T-helper 1 cell treated with Interleukin-12 subunit alpha and Interleukin-12 subunit beta and Interleukin-4 antibody, amounts not matched to agents 30 μg/mL and 1 μg/mL, for 36 hours (primary cell): ENCODE results near the gene ADAMTS17.

Experiments
- H3K27ac Mint-ChIP-seq: one replicate; pipeline ENCODE4 v1.8.0; 2021; ENCODE audit warnings: mild to moderate bottlenecking, mixed read lengths
- H3K27me3 Mint-ChIP-seq: one replicate; pipeline ENCODE4 v1.8.0; 2021; ENCODE audit warnings: low read depth, mixed read lengths
- H3K36me3 Mint-ChIP-seq: one replicate; pipeline ENCODE4 v1.8.0; 2021; ENCODE audit warnings: low read depth, mixed read lengths
- H3K4me1 Mint-ChIP-seq: one replicate; pipeline ENCODE4 v1.8.0; 2021; ENCODE audit warnings: low read depth, mixed read lengths
- H3K4me3 Mint-ChIP-seq: one replicate; pipeline ENCODE4 v1.8.0; 2021; ENCODE audit warnings: mild to moderate bottlenecking, moderate library complexity, mixed read lengths
- H3K9me3 Mint-ChIP-seq: one replicate; pipeline ENCODE4 v1.8.0; 2021; ENCODE audit warnings: mixed read lengths

Gene ADAMTS17

GRCh38 chr15:100171411-100171810 is 170.4 kb downstream of the ADAMTS17 start:
- peaks cover 9% of the 10 kb centered on the region for H3K27me3 Mint-ChIP-seq
- no peaks in the 10 kb centered on the region for H3K36me3 Mint-ChIP-seq
- H3K4me3 Mint-ChIP-seq, result no peak overlapping the region
- no peak overlapping the region for H3K27ac Mint-ChIP-seq
- H3K9me3 Mint-ChIP-seq, result peaks cover 14% of the 10 kb centered on the region
- H3K4me1 Mint-ChIP-seq, result peaks cover 11% of the 10 kb centered on the region

- Mint-ChIP-seq H3K4me3 (no peak overlapping the region), H3K36me3 (no peaks in the 10 kb centered on the region), H3K9me3 (peaks cover 8% of the 10 kb centered on the region), H3K4me1 (peaks cover 11% of the 10 kb centered on the region), H3K27ac (peak overlapping the region; percentile 82), H3K27me3 (peaks cover 4% of the 10 kb centered on the region)
Observed at GRCh38 chr15:100170291-100171210, 171.2 kb downstream of the ADAMTS17 start.

- Mint-ChIP-seq H3K36me3 (no peaks in the 10 kb centered on the region), H3K4me1 (peaks cover 11% of the 10 kb centered on the region), H3K27me3 (peaks cover 3% of the 10 kb centered on the region), H3K4me3 (no peak overlapping the region), H3K27ac (peak overlapping the region; percentile 82), H3K9me3 (no peaks in the 10 kb centered on the region)
Observed at GRCh38 chr15:100169615-100170290, 172.0 kb downstream of the ADAMTS17 start.

- peaks cover 11% of the 10 kb centered on the region for H3K4me1 Mint-ChIP-seq
- no peaks in the 10 kb centered on the region for H3K36me3 Mint-ChIP-seq
- H3K4me3 Mint-ChIP-seq, result no peak overlapping the region
- H3K27me3 Mint-ChIP-seq, result peaks cover 3% of the 10 kb centered on the region
- H3K27ac Mint-ChIP-seq, result no peak overlapping the region
- no peaks in the 10 kb centered on the region for H3K9me3 Mint-ChIP-seq
Observed at GRCh38 chr15:100168787-100169186, 173.0 kb downstream of the ADAMTS17 start.

GRCh38 chr15:100167884-100168375 is 173.8 kb downstream of the ADAMTS17 start:
- H3K36me3 Mint-ChIP-seq, result no peaks in the 10 kb centered on the region
- H3K27ac Mint-ChIP-seq, result peak overlapping the region; percentile 9
- H3K4me3 Mint-ChIP-seq, result no peak overlapping the region
- H3K9me3 Mint-ChIP-seq, result no peaks in the 10 kb centered on the region
- peaks cover 3% of the 10 kb centered on the region for H3K27me3 Mint-ChIP-seq
- peaks cover 11% of the 10 kb centered on the region for H3K4me1 Mint-ChIP-seq

GRCh38 chr15:100166313-100166712 is 175.5 kb downstream of the ADAMTS17 start:
- no peaks in the 10 kb centered on the region for H3K36me3 Mint-ChIP-seq
- H3K4me3 Mint-ChIP-seq, result no peak overlapping the region
- no peaks in the 10 kb centered on the region for H3K9me3 Mint-ChIP-seq
- H3K4me1 Mint-ChIP-seq, result peaks cover 11% of the 10 kb centered on the region
- no peak overlapping the region for H3K27ac Mint-ChIP-seq
- peaks cover 3% of the 10 kb centered on the region for H3K27me3 Mint-ChIP-seq

GRCh38 chr15:100163961-100164360 is 177.8 kb downstream of the ADAMTS17 start:
- Mint-ChIP-seq H3K4me3 (no peak overlapping the region), H3K36me3 (no peaks in the 10 kb centered on the region), H3K27ac (no peak overlapping the region), H3K4me1 (peaks cover 3% of the 10 kb centered on the region), H3K9me3 (no peaks in the 10 kb centered on the region), H3K27me3 (peaks cover 3% of the 10 kb centered on the region)

GRCh38 chr15:100160953-100161352 is 180.8 kb downstream of the ADAMTS17 start:
- no peak overlapping the region for H3K4me3 Mint-ChIP-seq
- H3K9me3 Mint-ChIP-seq, result no peaks in the 10 kb centered on the region
- no peaks in the 10 kb centered on the region for H3K27me3 Mint-ChIP-seq
- H3K36me3 Mint-ChIP-seq, result no peaks in the 10 kb centered on the region
- no peak overlapping the region for H3K27ac Mint-ChIP-seq
- no peaks in the 10 kb centered on the region for H3K4me1 Mint-ChIP-seq

GRCh38 chr15:100159436-100159835 is 182.3 kb downstream of the ADAMTS17 start:
- H3K4me3 Mint-ChIP-seq, result no peak overlapping the region
- no peaks in the 10 kb centered on the region for H3K4me1 Mint-ChIP-seq
- H3K27me3 Mint-ChIP-seq, result no peaks in the 10 kb centered on the region
- H3K9me3 Mint-ChIP-seq, result no peaks in the 10 kb centered on the region
- no peak overlapping the region for H3K27ac Mint-ChIP-seq
- no peaks in the 10 kb centered on the region for H3K36me3 Mint-ChIP-seq

GRCh38 chr15:100158356-100158755 is 183.4 kb downstream of the ADAMTS17 start:
- H3K27ac Mint-ChIP-seq, result no peak overlapping the region
- no peaks in the 10 kb centered on the region for H3K27me3 Mint-ChIP-seq
- H3K36me3 Mint-ChIP-seq, result no peaks in the 10 kb centered on the region

GRCh38 chr15:100156201-100156600 is 185.6 kb downstream of the ADAMTS17 start:
- Mint-ChIP-seq H3K4me3 (no peak overlapping the region), H3K9me3 (no peaks in the 10 kb centered on the region), H3K27ac (no peak overlapping the region), H3K36me3 (no peaks in the 10 kb centered on the region), H3K27me3 (no peaks in the 10 kb centered on the region), H3K4me1 (no peaks in the 10 kb centered on the region)

More at GRCh38 chr15:100158356-100158755, 183.4 kb downstream of the ADAMTS17 start:
- Mint-ChIP-seq H3K4me1 (no peaks in the 10 kb centered on the region), H3K4me3 (no peak overlapping the region), H3K9me3 (no peaks in the 10 kb centered on the region)

GRCh38 chr15:100154338-100154737 is 187.4 kb downstream of the ADAMTS17 start:
- H3K36me3 Mint-ChIP-seq, result no peaks in the 10 kb centered on the region
- no peak overlapping the region for H3K4me3 Mint-ChIP-seq
- H3K4me1 Mint-ChIP-seq, result no peaks in the 10 kb centered on the region
- no peak overlapping the region for H3K27ac Mint-ChIP-seq
- no peaks in the 10 kb centered on the region for H3K27me3 Mint-ChIP-seq
- H3K9me3 Mint-ChIP-seq, result peaks cover 4% of the 10 kb centered on the region

GRCh38 chr15:100152463-100152862 is 189.3 kb downstream of the ADAMTS17 start:
- H3K4me3 Mint-ChIP-seq, result no peak overlapping the region
- no peaks in the 10 kb centered on the region for H3K4me1 Mint-ChIP-seq
- H3K36me3 Mint-ChIP-seq, result no peaks in the 10 kb centered on the region
- no peaks in the 10 kb centered on the region for H3K27me3 Mint-ChIP-seq
- H3K27ac Mint-ChIP-seq, result no peak overlapping the region
- H3K9me3 Mint-ChIP-seq, result peaks cover 22% of the 10 kb centered on the region

- no peak overlapping the region for H3K27ac Mint-ChIP-seq
- H3K4me3 Mint-ChIP-seq, result no peak overlapping the region
- no peaks in the 10 kb centered on the region for H3K27me3 Mint-ChIP-seq
- H3K36me3 Mint-ChIP-seq, result no peaks in the 10 kb centered on the region
- H3K9me3 Mint-ChIP-seq, result peaks cover 27% of the 10 kb centered on the region
- H3K4me1 Mint-ChIP-seq, result no peaks in the 10 kb centered on the region
Observed at GRCh38 chr15:100150906-100151305, 190.9 kb downstream of the ADAMTS17 start.

GRCh38 chr15:100147828-100148227 is 193.9 kb downstream of the ADAMTS17 start:
- Mint-ChIP-seq H3K36me3 (no peaks in the 10 kb centered on the region), H3K4me1 (no peaks in the 10 kb centered on the region), H3K9me3 (peaks cover 27% of the 10 kb centered on the region), H3K4me3 (no peak overlapping the region), H3K27ac (no peak overlapping the region), H3K27me3 (no peaks in the 10 kb centered on the region)
